ENCODE measurements around the gene BCHE.

DNA sequence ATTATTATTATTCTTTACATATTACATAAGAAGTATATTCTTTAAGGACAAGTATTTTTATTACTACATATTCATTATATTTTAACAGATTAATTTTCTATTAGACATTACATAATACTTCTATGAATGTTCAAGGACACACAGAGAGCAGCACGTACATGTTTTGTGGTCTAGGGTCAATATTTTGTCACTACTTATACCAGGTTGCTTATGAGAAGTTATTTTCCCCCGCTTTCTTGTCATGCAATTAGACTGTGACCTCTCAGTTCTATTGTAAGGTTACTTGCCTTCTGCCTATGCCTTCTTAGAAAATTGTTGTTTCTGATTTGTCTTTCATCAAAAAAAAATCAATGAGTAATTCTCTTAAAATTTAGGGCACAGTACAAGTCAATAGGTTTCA is 21.5 kb downstream of the BCHE start:
- TF ChIP-seq, protein P1, sequence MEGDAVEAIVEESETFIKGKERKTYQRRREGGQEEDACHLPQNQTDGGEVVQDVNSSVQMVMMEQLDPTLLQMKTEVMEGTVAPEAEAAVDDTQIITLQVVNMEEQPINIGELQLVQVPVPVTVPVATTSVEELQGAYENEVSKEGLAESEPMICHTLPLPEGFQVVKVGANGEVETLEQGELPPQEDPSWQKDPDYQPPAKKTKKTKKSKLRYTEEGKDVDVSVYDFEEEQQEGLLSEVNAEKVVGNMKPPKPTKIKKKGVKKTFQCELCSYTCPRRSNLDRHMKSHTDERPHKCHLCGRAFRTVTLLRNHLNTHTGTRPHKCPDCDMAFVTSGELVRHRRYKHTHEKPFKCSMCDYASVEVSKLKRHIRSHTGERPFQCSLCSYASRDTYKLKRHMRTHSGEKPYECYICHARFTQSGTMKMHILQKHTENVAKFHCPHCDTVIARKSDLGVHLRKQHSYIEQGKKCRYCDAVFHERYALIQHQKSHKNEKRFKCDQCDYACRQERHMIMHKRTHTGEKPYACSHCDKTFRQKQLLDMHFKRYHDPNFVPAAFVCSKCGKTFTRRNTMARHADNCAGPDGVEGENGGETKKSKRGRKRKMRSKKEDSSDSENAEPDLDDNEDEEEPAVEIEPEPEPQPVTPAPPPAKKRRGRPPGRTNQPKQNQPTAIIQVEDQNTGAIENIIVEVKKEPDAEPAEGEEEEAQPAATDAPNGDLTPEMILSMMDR (IDR thresholded peaks at IDR 0.05): no peak
- no peak for TF ChIP-seq POLR2A (IDR thresholded peaks at IDR 0.05)

All from heart left ventricle (tissue), 13 donors.